Common myeloid progenitor, CD34-positive (primary cell): Measurements from ENCODE around the gene MRPL14.

Experiments used
- CTCF ChIA-PET: fragments of 350-600 bp; sonication (Branson Sonifier 250); formaldehyde crosslinking; loops from one replicate; lab custom pipeline; 2021; ENCODE audit warnings: antibody characterized with exemption; lab: Charles Lee
- POLR2A ChIA-PET: fragments of 350-600 bp; sonication (Branson Sonifier 250); formaldehyde crosslinking; loops from one replicate; lab custom pipeline; 2021; ENCODE audit warnings: antibody characterized with exemption; lab: Charles Lee
- DNase-seq, 3 donors: peaks; one replicate each; pipeline versions ENCODE4 v3.0.0 to v3.0.0-alpha.2; 2013
- H3K27ac ChIP-seq, 2 experiments: 1 replicate in 1 of 2; 2 replicates in 1 of 2; pipeline ENCODE4 v1.7.0; 2013; ENCODE audit warnings: inconsistent platforms in 2 of 2, low read length in 2 of 2, mild to moderate bottlenecking in 2 of 2, low read depth in 1 of 2, moderate library complexity in 1 of 2; ENCODE audit not compliant: severe bottlenecking in 2 of 2, insufficient read depth in 1 of 2, poor library complexity in 1 of 2
- H3K27me3 ChIP-seq, 5 experiments: replicated peaks in 2 of 5; 1 replicate in 3 of 5; 2 replicates in 2 of 5; pipeline versions ENCODE4 v1.6.1 to v1.7.0; 2013; ENCODE audit warnings: low read length in 4 of 5, mild to moderate bottlenecking in 2 of 5, moderate library complexity in 2 of 5, inconsistent platforms in 1 of 5; ENCODE audit not compliant: insufficient read depth in 5 of 5, control insufficient read depth in 4 of 5
- H3K36me3 ChIP-seq, 4 experiments: 1 replicate in 2 of 4; 2 replicates in 2 of 4; pipeline versions ENCODE4 v1.6.1 to v1.7.0; 2013; ENCODE audit warnings: low read length in 3 of 4, control low read depth in 1 of 4, mild to moderate bottlenecking in 1 of 4; ENCODE audit not compliant: control insufficient read depth in 4 of 4, insufficient read depth in 4 of 4
- H3K4me1 ChIP-seq, 4 experiments: 1 replicate in 3 of 4; 2 replicates in 1 of 4; pipeline versions ENCODE4 v1.6.1 to v1.7.1; 2013; ENCODE audit warnings: low read length in 3 of 4, mild to moderate bottlenecking in 3 of 4, control low read depth in 1 of 4, inconsistent platforms in 1 of 4, moderate library complexity in 1 of 4; ENCODE audit not compliant: control insufficient read depth in 4 of 4, insufficient read depth in 4 of 4; ENCODE audit errors: control extremely low read depth in 1 of 4
- H3K4me3 ChIP-seq, 7 experiments: 1 replicate in 4 of 7; 2 replicates in 3 of 7; pipeline versions ENCODE4 v1.5.1 to v1.7.0; 2013; ENCODE audit warnings: mild to moderate bottlenecking in 7 of 7, low read length in 6 of 7, moderate library complexity in 6 of 7, inconsistent platforms in 2 of 7, low read depth in 2 of 7, control low read depth in 1 of 7; ENCODE audit not compliant: insufficient read depth in 4 of 7, control insufficient read depth in 1 of 7; ENCODE audit errors: extremely low read depth in 1 of 7
- H3K9me3 ChIP-seq, 5 experiments: 1 replicate in 4 of 5; 2 replicates in 1 of 5; pipeline versions ENCODE4 v1.6.1 to v1.7.1; 2013; ENCODE audit warnings: low read length in 4 of 5, mild to moderate bottlenecking in 2 of 5, inconsistent platforms in 1 of 5, low read depth in 1 of 5, moderate library complexity in 1 of 5; ENCODE audit not compliant: control insufficient read depth in 4 of 5, insufficient read depth in 2 of 5; ENCODE audit errors: control extremely low read depth in 1 of 5
- WGBS: methylation state at CpG from one replicate; pipeline ENCODE4 v1.1.5; 2013; ENCODE audit not compliant: insufficient coverage; 5-methylcytosine and 5-hydroxymethylcytosine counted together

The MRPL14 gene

DNA sequence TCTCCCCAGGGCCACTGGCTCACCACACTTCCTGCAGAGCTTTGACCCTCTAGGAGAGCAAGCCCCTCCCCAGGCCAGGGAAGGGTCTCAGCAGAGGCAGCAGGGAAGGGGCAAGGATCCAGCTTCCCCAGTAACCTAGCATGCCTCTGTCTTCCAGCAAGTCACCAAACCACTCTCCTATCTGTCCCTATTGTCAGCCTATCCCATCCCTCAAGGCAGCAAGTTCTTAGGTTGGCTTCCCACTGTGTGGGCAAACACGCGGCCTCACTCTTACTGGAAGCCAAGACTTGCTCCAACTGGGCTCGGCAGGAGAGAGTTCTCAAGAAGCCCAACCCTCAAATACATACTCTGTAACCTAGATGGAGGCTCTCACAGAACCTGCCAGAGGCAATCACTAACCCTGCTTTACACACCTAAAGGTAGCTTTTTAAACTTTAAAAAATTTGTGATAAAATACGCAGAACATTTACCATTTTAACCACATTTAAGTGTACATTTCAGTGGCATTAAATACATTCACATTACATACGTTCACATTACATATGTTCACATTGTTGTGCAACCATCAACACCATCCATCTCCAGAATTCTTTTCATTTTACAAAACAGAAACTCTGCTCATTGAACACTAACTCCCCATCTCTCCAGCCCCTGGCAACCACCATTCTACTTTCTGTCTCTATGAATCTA is 58.5 kb downstream of the MRPL14 start:
- H3K27me3 ChIP-seq: peaks cover 0 to 6% (median 2%) of the 10 kb centered on the region in 5 experiments
- ChIA-PET POLR2A (no interaction called here), CTCF (interaction anchor here (2.2 to 2.7 kb wide), 2 partner anchors 10 to 19 kb away, joined by 6 to 12 read pairs; no protein-coding TSS in a partner anchor)

DNA sequence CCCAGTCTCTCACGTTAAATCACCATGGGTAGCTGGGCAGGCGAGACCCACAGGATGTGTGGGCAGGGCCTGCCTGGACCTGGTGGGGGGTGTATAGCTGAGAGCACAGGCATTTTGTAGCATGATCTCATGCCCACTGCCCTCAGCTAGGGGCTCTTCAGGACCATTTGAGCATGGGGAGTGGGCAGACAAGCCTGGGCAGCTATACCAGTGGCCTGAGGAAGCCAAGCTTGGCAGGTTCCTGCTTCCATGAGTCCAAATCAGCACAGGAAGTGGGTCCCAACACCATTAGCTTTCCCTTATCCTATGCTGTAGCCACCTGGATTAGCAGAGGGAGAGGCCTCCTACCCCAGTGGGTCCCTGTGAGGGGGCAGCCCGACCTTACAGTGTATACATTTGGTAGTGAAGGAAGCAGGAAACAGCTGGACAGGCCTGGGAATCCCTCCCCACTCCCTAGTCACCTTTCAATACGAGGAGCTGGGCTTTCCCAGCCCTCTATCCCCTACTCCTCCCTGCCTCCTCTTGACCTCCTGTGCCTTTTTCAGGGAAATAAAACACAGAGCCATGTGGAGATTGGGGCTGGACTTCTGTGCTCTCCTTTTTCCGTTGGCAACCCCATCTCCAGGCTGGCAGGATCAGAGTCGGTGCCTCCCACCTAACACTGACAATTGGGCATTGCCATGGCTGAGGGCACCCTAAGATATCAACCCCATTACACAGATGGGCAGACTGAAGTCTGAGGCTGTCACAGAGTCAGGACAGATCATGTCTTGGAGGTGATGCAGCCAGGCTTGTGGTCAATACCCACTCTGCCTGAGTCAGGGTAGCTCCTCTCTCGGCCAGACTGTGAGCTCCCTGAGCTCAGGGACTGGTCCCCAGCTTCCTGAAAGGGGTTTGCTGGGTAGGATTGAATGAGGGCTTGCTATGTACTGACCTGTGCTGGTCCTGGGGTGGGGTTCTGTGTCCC is 59.8 kb downstream of the MRPL14 start:
- CTCF ChIA-PET: interaction anchor here (0.6 to 2.7 kb wide), 5 partner anchors 11 to 343 kb away, joined by 3 to 12 read pairs (median 4); no protein-coding TSS in a partner anchor
- no peak for DNase-seq
- Histone ChIP-seq H3K27ac (peak overlapping the region in 1 of 2 experiments; percentile 26), H3K4me1 (peaks cover 0 to 17% (median 2%) of the 10 kb centered on the region in 4 experiments), H3K27me3 (peaks cover 0 to 5% (median 0%) of the 10 kb centered on the region in 5 experiments), H3K36me3 (no peaks in the 10 kb centered on the region), H3K4me3 (no peak overlapping the region), H3K9me3 (no peaks in the 10 kb centered on the region)
- POLR2A ChIA-PET: interaction anchor here (0.7 kb wide), 1 partner anchor 403 kb away, joined by 3 read pairs; no protein-coding TSS in a partner anchor
- WGBS: 83% methylated on average over 2 of the region's 7 CpGs

More for the DNA sequence above, 58.5 kb downstream of the MRPL14 start:
- peaks cover 2 to 27% (median 11%) of the 10 kb centered on the region in 4 experiments for H3K4me1 ChIP-seq
- H3K9me3 ChIP-seq: no peaks in the 10 kb centered on the region
- DNase-seq: no peak
- H3K36me3 ChIP-seq: no peaks in the 10 kb centered on the region
- H3K27ac ChIP-seq: no peak overlapping the region
- WGBS: 95% methylated on average over 5 of the region's 5 CpGs
- H3K4me3 ChIP-seq: no peak overlapping the region

DNA sequence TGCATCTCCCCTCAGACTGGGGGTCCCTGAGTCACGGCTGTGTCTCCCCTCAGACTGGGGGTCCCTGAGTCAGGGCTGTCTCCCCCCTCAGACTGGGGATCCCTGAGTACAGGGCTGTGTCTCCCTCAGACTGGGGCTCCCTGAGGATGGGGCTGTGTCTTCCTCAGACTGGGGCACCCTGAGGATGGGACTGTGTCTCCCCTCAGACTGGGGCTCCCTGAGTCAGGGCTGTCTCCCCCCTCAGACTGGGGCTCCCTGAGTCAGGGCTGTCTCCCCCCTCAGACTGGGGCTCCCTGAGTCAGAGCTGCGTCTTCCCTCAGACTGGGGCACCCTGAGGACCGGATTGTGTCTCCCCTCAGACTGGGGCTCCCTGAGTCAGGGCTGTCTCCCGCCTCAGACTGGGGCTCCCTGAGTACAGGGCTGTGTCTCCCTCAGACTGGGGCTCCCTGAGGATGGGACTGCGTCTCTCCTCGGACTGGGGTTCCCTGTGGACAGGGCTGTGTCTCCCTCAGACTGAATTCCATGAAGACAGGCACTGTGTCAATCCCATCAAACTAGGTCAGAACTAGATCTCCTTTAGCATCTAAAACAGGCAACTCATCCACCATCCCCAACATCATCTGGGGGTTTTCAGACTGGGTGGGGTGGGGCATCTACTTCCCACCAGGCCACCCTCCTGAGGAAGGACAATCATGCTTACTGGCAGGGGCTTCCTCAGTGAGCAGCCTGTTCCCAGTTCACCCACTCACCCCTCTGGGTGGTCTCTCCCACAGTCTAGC is 60.7 kb downstream of the MRPL14 start:
- H3K27me3 ChIP-seq: peaks cover 0 to 5% (median 0%) of the 10 kb centered on the region in 5 experiments
- no peaks in the 10 kb centered on the region for H3K36me3 ChIP-seq
- peak overlapping the region in 1 of 2 experiments; percentile 26 for H3K27ac ChIP-seq
- ChIA-PET CTCF (interaction anchor here (0.6 to 2.2 kb wide), 3 partner anchors 17 to 342 kb away, joined by 3 to 6 read pairs (median 4); no protein-coding TSS in a partner anchor), POLR2A (interaction anchor here (0.7 kb wide), 1 partner anchor 402 kb away, joined by 3 read pairs; no protein-coding TSS in a partner anchor)
- DNase-seq: no peak
- no peaks in the 10 kb centered on the region for H3K9me3 ChIP-seq
- no peak overlapping the region for H3K4me3 ChIP-seq
- peaks cover 0 to 17% (median 2%) of the 10 kb centered on the region in 4 experiments for H3K4me1 ChIP-seq
- WGBS: 95% methylated on average over 2 of the region's 6 CpGs

DNA sequence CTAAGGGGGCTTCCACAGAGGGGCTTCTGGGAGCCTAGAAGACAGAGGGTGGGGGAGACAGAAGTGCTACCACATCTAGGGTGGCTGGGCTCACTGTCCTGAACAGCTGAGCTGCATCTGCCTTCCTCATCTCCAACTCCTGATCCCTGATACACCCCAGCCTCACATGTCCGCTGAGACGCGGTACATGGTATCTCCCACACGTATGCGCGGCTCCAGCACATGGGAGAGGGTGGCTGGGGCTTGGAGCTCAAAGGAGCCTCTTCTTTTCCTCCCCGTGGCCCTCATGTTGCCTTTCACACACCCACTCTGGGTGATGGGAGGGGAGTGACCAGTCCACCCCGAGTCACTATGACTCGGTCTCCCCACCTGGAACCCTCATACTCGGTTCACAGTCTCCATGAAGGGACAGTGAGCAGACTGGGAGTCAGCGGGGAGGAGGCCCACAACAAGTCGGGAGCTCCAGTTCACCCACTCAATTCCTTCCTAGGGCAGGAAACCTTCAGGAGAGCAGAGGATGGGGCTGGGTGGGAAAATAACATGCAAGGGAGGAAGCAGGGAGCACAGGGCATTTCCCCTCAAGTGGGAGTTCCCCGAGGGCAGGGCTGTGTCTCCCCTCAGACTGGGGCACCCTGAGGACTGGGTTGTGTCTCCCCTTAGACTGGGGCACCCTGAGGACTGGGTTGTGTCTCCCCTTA is 61.7 kb downstream of the MRPL14 start:
- Histone ChIP-seq H3K4me1 (peaks cover 0 to 17% (median 2%) of the 10 kb centered on the region in 4 experiments), H3K27me3 (peaks cover 0 to 5% (median 0%) of the 10 kb centered on the region in 5 experiments), H3K9me3 (no peaks in the 10 kb centered on the region), H3K27ac (peak overlapping the region in 1 of 2 experiments; percentile 54), H3K4me3 (no peak overlapping the region), H3K36me3 (no peaks in the 10 kb centered on the region)
- WGBS: 84% methylated on average over 12 of the region's 13 CpGs
- DNase-seq: no peak
- ChIA-PET POLR2A (no interaction called here), CTCF (interaction anchor here (1.1 to 5.1 kb wide), 3 partner anchors 8 to 297 kb away, joined by 3 to 48 read pairs (median 4); no protein-coding TSS in a partner anchor)

DNA sequence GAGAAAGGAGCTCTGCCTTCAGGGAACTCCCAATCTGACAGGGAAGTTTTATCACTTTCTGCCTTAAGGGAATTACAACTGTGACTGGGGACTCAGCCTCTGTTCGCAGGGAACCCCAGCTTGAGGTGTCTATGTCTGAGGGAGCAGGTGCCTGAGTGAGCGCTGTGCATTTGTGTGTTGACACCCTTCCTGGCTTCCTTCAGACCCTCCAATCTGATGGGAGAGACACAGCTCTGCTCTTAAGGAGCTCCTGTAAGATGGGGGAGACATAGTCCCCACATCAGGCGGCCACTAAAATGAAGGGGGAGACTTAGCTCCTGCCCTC is 62.3 kb downstream of the MRPL14 start:
- CTCF ChIA-PET: interaction anchor here (1.0 to 5.1 kb wide), 4 partner anchors 9 to 404 kb away, joined by 3 to 48 read pairs (median 4); no protein-coding TSS in a partner anchor
- no peak for DNase-seq
- no peak overlapping the region for H3K4me3 ChIP-seq
- H3K4me1 ChIP-seq: peaks cover 0 to 17% (median 2%) of the 10 kb centered on the region in 4 experiments
- 100% methylated on average over 3 of the region's 3 CpGs for WGBS
- peak overlapping the region in 1 of 2 experiments; percentile 54 for H3K27ac ChIP-seq
- H3K36me3 ChIP-seq: no peaks in the 10 kb centered on the region
- H3K27me3 ChIP-seq: peaks cover 0 to 5% (median 0%) of the 10 kb centered on the region in 5 experiments
- POLR2A ChIA-PET: no interaction called here
- no peaks in the 10 kb centered on the region for H3K9me3 ChIP-seq
